ENCODE measurements around the gene PLXNA2. TPM values are rescaled to one million over a fixed set of nuclear protein-coding genes. Genes with fewer than 3 reads are reported as not detected.

Gene PLXNA2
- total and polyA plus RNA-seq, 2 of the 13 experiments (the other 11 are each of a cell fraction or from before 2014, with no cell fraction given) = 1.1 to 2.1 TPM

DNA sequence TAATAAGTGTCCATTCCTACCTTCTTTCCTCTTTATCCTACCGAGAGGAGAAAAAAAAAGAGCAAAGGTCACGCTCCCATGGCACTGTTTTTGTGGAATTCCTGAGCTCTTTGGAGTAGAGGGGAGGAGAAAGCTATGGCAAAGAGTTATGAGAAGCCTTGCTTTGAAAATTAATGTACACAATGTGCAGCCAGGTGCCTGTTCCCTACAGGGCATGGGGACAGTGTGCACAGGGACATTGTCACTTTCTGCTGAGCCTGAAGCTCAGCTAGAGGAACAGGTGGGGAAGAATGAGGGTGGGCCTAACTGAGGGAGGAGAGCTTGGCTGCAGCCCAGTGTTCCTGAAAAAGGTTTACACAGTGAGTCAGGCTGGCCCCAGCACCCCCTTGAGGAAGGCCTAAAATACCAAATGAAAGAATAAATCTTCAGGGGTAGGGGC, 66.1 kb downstream of the PLXNA2 start (continued):
- TF ChIP-seq ZNF362 (CRISPR knock-in tag; IDR thresholded peaks at IDR 0.05; ENCODE audit: borderline replicate concordance) (peak; percentile 89), SALL1 (CRISPR knock-in tag; IDR thresholded peaks at IDR 0.05) (peak; percentile 68; the same call in 1 of the 2 replicates), MAZ (IDR thresholded peaks at IDR 0.05; ENCODE audit: borderline replicate concordance, low read depth, low read length) (no peak), MAZ (CRISPR knock-in tag; IDR thresholded peaks at IDR 0.05; ENCODE audit: low read depth) (no peak), NFYC (CRISPR knock-in tag; IDR thresholded peaks at IDR 0.05) (no peak), ZNF136 (CRISPR knock-in tag; IDR thresholded peaks at IDR 0.05; ENCODE audit: low read depth) (no peak), ZKSCAN8 (CRISPR knock-in tag; IDR thresholded peaks at IDR 0.05; ENCODE audit: borderline replicate concordance) (peak; percentile 74; the same call in 1 of the 2 replicates), ATF4 (CRISPR knock-in tag; IDR thresholded peaks at IDR 0.05) (no peak), ZNF331 (CRISPR knock-in tag; IDR thresholded peaks at IDR 0.05) (0 out of 2 replicates have a peak, but pooled peaks have one; percentile 20), ZMYM2 (CRISPR knock-in tag; IDR thresholded peaks at IDR 0.05) (no peak), ZNF34 (CRISPR knock-in tag; IDR thresholded peaks at IDR 0.05; ENCODE audit: borderline replicate concordance) (no peak), FOSL2 (CRISPR knock-in tag; IDR thresholded peaks at IDR 0.05) (peak; percentile 69), ZNF512 (CRISPR knock-in tag; IDR thresholded peaks at IDR 0.05) (no peak), ZNF510 (CRISPR knock-in tag; IDR thresholded peaks at IDR 0.05; ENCODE audit: low read depth) (no peak), EHMT2 (IDR thresholded peaks at IDR 0.05; ENCODE audit: borderline replicate concordance, low read depth, low read length) (no peak), HDAC6 (IDR thresholded peaks at IDR 0.05; ENCODE audit: low read depth, low read length) (no peak), ZNF781 (CRISPR knock-in tag; IDR thresholded peaks at IDR 0.05; ENCODE audit: borderline replicate concordance, not compliant biosample characterization) (no peak), SRY (CRISPR knock-in tag; IDR thresholded peaks at IDR 0.05) (no peak), NFE2L1 (CRISPR knock-in tag; IDR thresholded peaks at IDR 0.05; ENCODE audit: borderline replicate concordance) (no peak), ZNF775 (CRISPR knock-in tag; IDR thresholded peaks at IDR 0.05; ENCODE audit: borderline replicate concordance) (no peak), ETS1 (CRISPR knock-in tag; IDR thresholded peaks at IDR 0.05) (no peak), EED (CRISPR knock-in tag; IDR thresholded peaks at IDR 0.05) (no peak), ZSCAN20 (CRISPR knock-in tag; IDR thresholded peaks at IDR 0.05; ENCODE audit: borderline replicate concordance) (no peak)
- TF ChIP-seq, protein P1, sequence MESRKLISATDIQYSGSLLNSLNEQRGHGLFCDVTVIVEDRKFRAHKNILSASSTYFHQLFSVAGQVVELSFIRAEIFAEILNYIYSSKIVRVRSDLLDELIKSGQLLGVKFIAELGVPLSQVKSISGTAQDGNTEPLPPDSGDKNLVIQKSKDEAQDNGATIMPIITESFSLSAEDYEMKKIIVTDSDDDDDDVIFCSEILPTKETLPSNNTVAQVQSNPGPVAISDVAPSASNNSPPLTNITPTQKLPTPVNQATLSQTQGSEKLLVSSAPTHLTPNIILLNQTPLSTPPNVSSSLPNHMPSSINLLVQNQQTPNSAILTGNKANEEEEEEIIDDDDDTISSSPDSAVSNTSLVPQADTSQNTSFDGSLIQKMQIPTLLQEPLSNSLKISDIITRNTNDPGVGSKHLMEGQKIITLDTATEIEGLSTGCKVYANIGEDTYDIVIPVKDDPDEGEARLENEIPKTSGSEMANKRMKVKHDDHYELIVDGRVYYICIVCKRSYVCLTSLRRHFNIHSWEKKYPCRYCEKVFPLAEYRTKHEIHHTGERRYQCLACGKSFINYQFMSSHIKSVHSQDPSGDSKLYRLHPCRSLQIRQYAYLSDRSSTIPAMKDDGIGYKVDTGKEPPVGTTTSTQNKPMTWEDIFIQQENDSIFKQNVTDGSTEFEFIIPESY (CRISPR knock-in tag; IDR thresholded peaks at IDR 0.05) = no peak

Measured in HepG2 (cell line).